Measurements from ENCODE around the gene FSTL5. TPM values are rescaled to one million over a fixed set of nuclear protein-coding genes. Genes with fewer than 3 reads are reported as not detected.

Gene FSTL5
- total and polyA plus RNA-seq, 2 of the 8 experiments (the other 6 are each of a cell fraction or from before 2014, with no cell fraction given) = 0.09 to 0.32 TPM

DNA sequence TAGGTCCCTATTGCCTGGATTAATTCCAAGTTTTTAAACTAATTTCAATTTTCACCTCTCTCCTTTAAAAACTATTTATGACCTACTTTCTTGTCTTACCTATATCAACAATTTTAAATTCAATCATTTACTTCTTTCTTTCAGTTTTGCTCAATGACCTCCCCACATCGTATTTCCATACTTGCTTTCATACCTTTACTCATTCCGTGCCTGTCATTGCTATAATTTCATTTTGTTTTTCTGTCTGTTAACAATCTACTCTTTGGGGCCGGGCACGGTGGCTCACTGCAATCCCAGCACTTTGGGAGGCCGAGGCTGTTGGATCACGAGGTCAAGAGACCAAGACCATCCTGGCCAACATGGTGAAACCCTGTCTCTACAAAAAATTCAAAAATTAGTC, 781.1 kb downstream of the FSTL5 start (continued):
- TF ChIP-seq CHD7 (IDR thresholded peaks at IDR 0.05; ENCODE audit: insufficient replicate concordance, low read length) = no peak
- no peak for TF ChIP-seq KDM1A (IDR thresholded peaks at IDR 0.05; ENCODE audit: borderline replicate concordance, low read length)
- no peak for TF ChIP-seq KDM5A (IDR thresholded peaks at IDR 0.05; ENCODE audit: low read length)
- no peak for TF ChIP-seq SIX5 (IDR thresholded peaks at IDR 0.05; ENCODE audit: low read depth, low read length)
- TF ChIP-seq FOSL1 (IDR thresholded peaks at IDR 0.05; ENCODE audit: insufficient read depth, low read depth, low read length) = no peak
- TF ChIP-seq SUZ12 (IDR thresholded peaks at IDR 0.05; ENCODE audit: low read length) = no peak
- no peak for TF ChIP-seq BACH1 (IDR thresholded peaks at IDR 0.05; ENCODE audit: low read length)
- no peak for TF ChIP-seq SIN3A (conservative IDR thresholded peaks at IDR 0.05 in 1 of 2, IDR thresholded peaks at IDR 0.05 in 1 of 2; ENCODE audit: low read depth in 1 of 2, low read length in 2 of 2)
- no peak for TF ChIP-seq CREB1 (IDR thresholded peaks at IDR 0.05)
- no peak for TF ChIP-seq MAFK (IDR thresholded peaks at IDR 0.05; ENCODE audit: low read depth, low read length)
- TF ChIP-seq SP4 (IDR thresholded peaks at IDR 0.05; ENCODE audit: low read length) = no peak

Measured in H1 (cell line).